Caco-2 (cell line): ENCODE results near the gene GPR143. TPM values are rescaled to one million over a fixed set of nuclear protein-coding genes. Genes with fewer than 3 reads are reported as not detected.
A peak's percentile ranks its signal among the peaks of the same experiment; 100 is the strongest.

Experiments used
- BruUV-seq: library from RNA; stranded (reverse); fragments of 400-500 nt; replicated peaks from 2 replicates; lab custom pipeline; 2021; lab: Mats Ljungman, UMichigan
- CTCF ChIA-PET: fragments of 300-600 bp; sonication (Branson Sonifier 250); formaldehyde crosslinking; loops from one replicate; lab custom pipeline; 2022; ENCODE audit warnings: antibody characterized with exemption; lab: Charles Lee
- POLR2A ChIA-PET: fragments of 300-600 bp; sonication (Branson Sonifier 250); formaldehyde crosslinking; loops from one replicate; lab custom pipeline; 2022; ENCODE audit warnings: antibody characterized with exemption; lab: Charles Lee
- DNase-seq, 2 experiments: peaks; one replicate each; pipeline versions ENCODE4 v3.0.0 to v3.0.0-alpha.2; 2020 to 2022
- H3K27me3 ChIP-seq: replicated peaks from 2 replicates; pipeline ENCODE4 v1.6.0; 2011; ENCODE audit warnings: low read length; ENCODE audit not compliant: control insufficient read depth, insufficient read depth
- H3K36me3 ChIP-seq: 2 replicates; pipeline ENCODE4 v1.5.1; 2011; ENCODE audit warnings: low read length; ENCODE audit not compliant: control insufficient read depth, insufficient read depth
- H3K4me1 ChIP-seq: fragments of 250-450 bp; sonication (Bioruptor Pico); 2 replicates; pipeline ENCODE4 v1.5.1; 2020; ENCODE audit warnings: mild to moderate bottlenecking
- H3K4me3 ChIP-seq: 2 replicates; pipeline ENCODE4 v1.5.1; 2011; ENCODE audit warnings: low read depth, mild to moderate bottlenecking, control low read depth, low read length
- H3K9me3 ChIP-seq: fragments of 250-450 bp; sonication (Bioruptor Pico); 2 replicates; pipeline ENCODE4 v1.5.1; 2020; ENCODE audit warnings: mild to moderate bottlenecking, moderate library complexity
- H3K27ac Mint-ChIP-seq: one replicate; pipeline ENCODE4 v1.8.0; 2022; ENCODE audit warnings: mixed read lengths; ENCODE audit not compliant: unreplicated experiment
- H3K27me3 Mint-ChIP-seq: one replicate; pipeline ENCODE4 v1.8.0; 2022; ENCODE audit warnings: mixed read lengths; ENCODE audit not compliant: insufficient read depth, unreplicated experiment
- H3K36me3 Mint-ChIP-seq: one replicate; pipeline ENCODE4 v1.8.0; 2022; ENCODE audit warnings: mild to moderate bottlenecking, mixed read lengths; ENCODE audit not compliant: insufficient read depth, unreplicated experiment
- H3K4me1 Mint-ChIP-seq: one replicate; pipeline ENCODE4 v1.8.0; 2022; ENCODE audit warnings: low read depth, mixed read lengths; ENCODE audit not compliant: unreplicated experiment
- H3K4me3 Mint-ChIP-seq: one replicate; pipeline ENCODE4 v1.8.0; 2022; ENCODE audit warnings: mild to moderate bottlenecking, moderate library complexity, mixed read lengths; ENCODE audit not compliant: unreplicated experiment
- H3K9me3 Mint-ChIP-seq: one replicate; pipeline ENCODE4 v1.8.0; 2022; ENCODE audit warnings: mixed read lengths; ENCODE audit not compliant: unreplicated experiment
- CTCF ChIP-seq, 2 experiments: fragments of 200-600 bp in 1 of 2; IDR thresholded peaks; 1 replicate in 1 of 2; 2 replicates in 1 of 2; pipeline versions ENCODE4 v1.5.1 to v1.8.0; 2011 to 2022; ENCODE audit warnings: antibody characterized with exemption in 1 of 2, control low read depth in 1 of 2, inconsistent platforms in 1 of 2, low read depth in 1 of 2, low read length in 1 of 2, mild to moderate bottlenecking in 1 of 2, moderate library complexity in 1 of 2; ENCODE audit not compliant: insufficient read depth in 1 of 2, severe bottlenecking in 1 of 2, unreplicated experiment in 1 of 2
- intact Hi-C: fragments of 100-400 bp; cut with micrococcal nuclease; formaldehyde crosslinking; loops from one replicate; pipeline ENCODE4 v1.10.0; 2022; ENCODE audit not compliant: unreplicated experiment
- total RNA-seq: library from RNA; stranded (reverse); gene quantifications from 2 replicates; pipeline ENCODE4 v1.2.3, GENCODE V29; 2022

GPR143 gene
- total RNA-seq, 1 experiment from 2014 or later = 8.0 TPM

- ChIA-PET POLR2A (no interaction called here), CTCF (no interaction called here)
- Histone ChIP-seq H3K9me3 (no peaks in the 10 kb centered on the region), H3K4me1 (no peaks in the 10 kb centered on the region), H3K36me3 (no peaks in the 10 kb centered on the region), H3K27me3 (no peaks in the 10 kb centered on the region), H3K4me3 (no peak overlapping the region)
- peak overlapping the region; percentile 71 for H3K27ac Mint-ChIP-seq
- intact Hi-C loops = no loop called here
- DNase-seq = no peak
- H3K9me3 Mint-ChIP-seq = peaks cover 8% of the 10 kb centered on the region
- peak overlapping the region; percentile 9 for H3K4me3 Mint-ChIP-seq
- peaks cover 12% of the 10 kb centered on the region for H3K36me3 Mint-ChIP-seq
- no peaks in the 10 kb centered on the region for H3K27me3 Mint-ChIP-seq
- peaks cover 18% of the 10 kb centered on the region for H3K4me1 Mint-ChIP-seq
- no peak for TF ChIP-seq CTCF (IDR thresholded peaks at IDR 0.05; ENCODE audit: insufficient read depth in 1 of 2, low read depth in 1 of 2, low read length in 1 of 2, severe bottlenecking in 1 of 2, unreplicated experiment in 1 of 2)
- no TSS peak for BruUV-seq
These were observed 19.3 kb downstream of the GPR143 start for GRCh38 chrX:9746148-9746888.

GRCh38 chrX:9745417-9746115 is 20.1 kb downstream of the GPR143 start:
- intact Hi-C loops = no loop called here
- Mint-ChIP-seq H3K27ac (peak overlapping the region; percentile 71), H3K27me3 (no peaks in the 10 kb centered on the region), H3K4me1 (peaks cover 18% of the 10 kb centered on the region), H3K4me3 (no peak overlapping the region), H3K9me3 (peaks cover 8% of the 10 kb centered on the region), H3K36me3 (peaks cover 12% of the 10 kb centered on the region)
- Histone ChIP-seq H3K27me3 (no peaks in the 10 kb centered on the region), H3K36me3 (no peaks in the 10 kb centered on the region), H3K4me3 (no peak overlapping the region), H3K4me1 (no peaks in the 10 kb centered on the region), H3K9me3 (no peaks in the 10 kb centered on the region)
- no TSS peak for BruUV-seq
- no peak for DNase-seq
- no peak for TF ChIP-seq CTCF (IDR thresholded peaks at IDR 0.05; ENCODE audit: insufficient read depth in 1 of 2, low read depth in 1 of 2, low read length in 1 of 2, severe bottlenecking in 1 of 2, unreplicated experiment in 1 of 2)
- ChIA-PET CTCF (no interaction called here), POLR2A (no interaction called here)

GRCh38 chrX:9739130-9739529 is 26.5 kb downstream of the GPR143 start:
- CTCF ChIA-PET = no interaction called here

More at GRCh38 chrX:9739130-9739529, 26.5 kb downstream of the GPR143 start:
- POLR2A ChIA-PET = no interaction called here
- no peaks in the 10 kb centered on the region for H3K4me1 Mint-ChIP-seq
- Histone ChIP-seq H3K36me3 (no peaks in the 10 kb centered on the region), H3K4me3 (no peak overlapping the region), H3K9me3 (no peaks in the 10 kb centered on the region), H3K27me3 (no peaks in the 10 kb centered on the region), H3K4me1 (no peaks in the 10 kb centered on the region)
- no peak overlapping the region for H3K4me3 Mint-ChIP-seq
- no peaks in the 10 kb centered on the region for H3K36me3 Mint-ChIP-seq
- intact Hi-C loops = no loop called here
- H3K27ac Mint-ChIP-seq = no peak overlapping the region
- H3K27me3 Mint-ChIP-seq = no peaks in the 10 kb centered on the region
- DNase-seq = no peak
- BruUV-seq = no TSS peak
- TF ChIP-seq CTCF (IDR thresholded peaks at IDR 0.05; ENCODE audit: insufficient read depth in 1 of 2, low read depth in 1 of 2, low read length in 1 of 2, severe bottlenecking in 1 of 2, unreplicated experiment in 1 of 2) = no peak
- no peaks in the 10 kb centered on the region for H3K9me3 Mint-ChIP-seq
